ENCODE measurements around the gene STAG1. TPM values are rescaled to one million over a fixed set of nuclear protein-coding genes. Genes with fewer than 3 reads are reported as not detected.

The STAG1 gene
- total and polyA plus RNA-seq, 9 of the 15 experiments (the other 6 are each of a cell fraction or from before 2014, with no cell fraction given), result 2.7 to 17.7 (median 8.8) TPM

DNA sequence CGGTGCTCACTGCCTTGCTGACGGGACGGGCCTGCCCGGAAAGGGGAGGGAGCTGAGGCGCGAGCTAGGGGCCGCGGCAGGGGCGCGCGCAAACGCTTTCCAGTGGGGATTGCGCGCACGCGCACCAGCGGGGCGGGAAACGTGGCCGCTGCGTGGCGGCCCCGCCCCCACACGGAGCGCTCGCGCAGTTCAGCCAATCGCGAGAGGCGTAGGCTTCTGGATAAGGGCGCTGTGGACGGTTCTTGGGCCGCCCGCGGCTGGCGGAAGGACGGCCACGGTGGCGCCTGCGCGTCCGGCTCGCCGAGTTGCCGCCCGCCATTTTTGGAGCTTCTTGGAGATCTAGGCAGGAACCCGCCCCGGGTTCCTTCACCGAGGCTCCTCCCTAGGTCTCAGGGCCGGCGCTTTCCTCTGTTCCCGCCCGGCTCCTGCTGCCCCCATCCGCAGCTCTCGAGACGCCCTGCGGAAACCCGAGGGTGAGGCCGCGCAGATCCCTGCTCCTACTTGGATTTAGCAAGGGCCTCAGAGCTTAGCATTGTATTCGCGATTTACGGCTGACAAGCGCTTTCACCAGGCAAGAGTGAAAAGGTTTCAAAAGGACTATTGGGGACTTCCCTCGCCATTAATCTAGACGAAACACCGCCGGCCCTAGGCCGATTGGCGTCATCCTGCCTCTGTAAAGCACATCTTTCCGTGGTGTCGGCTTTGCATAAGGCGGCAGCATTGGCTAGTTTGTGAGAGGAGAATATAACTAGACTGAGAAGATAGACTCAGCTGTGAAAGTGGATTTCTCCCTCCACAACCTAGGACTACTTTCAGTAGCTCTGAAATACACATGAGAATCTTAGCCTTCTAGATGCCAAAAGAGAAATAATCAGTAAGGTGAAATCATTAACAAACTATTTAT, 496 bp upstream of the STAG1 start (continued):
- TF ChIP-seq ZNF444 (CRISPR knock-in tag; IDR thresholded peaks at IDR 0.05), result no peak
- TF ChIP-seq NCOR1 (IDR thresholded peaks at IDR 0.05), result no peak
- peak; percentile 46; the same call in 1 of the 2 replicates for TF ChIP-seq TCF7 (IDR thresholded peaks at IDR 0.05; ENCODE audit: borderline replicate concordance)
- no peak for TF ChIP-seq RFX7 (CRISPR knock-in tag; IDR thresholded peaks at IDR 0.05)
- TF ChIP-seq NONO (IDR thresholded peaks at IDR 0.05; ENCODE audit: low read depth in 2 of 2, low read length in 1 of 2), result no peak
- TF ChIP-seq, protein P1, sequence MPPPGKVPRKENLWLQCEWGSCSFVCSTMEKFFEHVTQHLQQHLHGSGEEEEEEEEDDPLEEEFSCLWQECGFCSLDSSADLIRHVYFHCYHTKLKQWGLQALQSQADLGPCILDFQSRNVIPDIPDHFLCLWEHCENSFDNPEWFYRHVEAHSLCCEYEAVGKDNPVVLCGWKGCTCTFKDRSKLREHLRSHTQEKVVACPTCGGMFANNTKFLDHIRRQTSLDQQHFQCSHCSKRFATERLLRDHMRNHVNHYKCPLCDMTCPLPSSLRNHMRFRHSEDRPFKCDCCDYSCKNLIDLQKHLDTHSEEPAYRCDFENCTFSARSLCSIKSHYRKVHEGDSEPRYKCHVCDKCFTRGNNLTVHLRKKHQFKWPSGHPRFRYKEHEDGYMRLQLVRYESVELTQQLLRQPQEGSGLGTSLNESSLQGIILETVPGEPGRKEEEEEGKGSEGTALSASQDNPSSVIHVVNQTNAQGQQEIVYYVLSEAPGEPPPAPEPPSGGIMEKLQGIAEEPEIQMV (tag; conservative IDR thresholded peaks at IDR 0.05; ENCODE audit: low read depth), result no peak
- TF ChIP-seq SRSF9 (IDR thresholded peaks at IDR 0.05; ENCODE audit: borderline replicate concordance, low read depth, low read length), result no peak
- TF ChIP-seq ZC3H11A (IDR thresholded peaks at IDR 0.05; ENCODE audit: low read depth, low read length), result no peak
- no peak for TF ChIP-seq ZZZ3 (IDR thresholded peaks at IDR 0.05)
- TF ChIP-seq THRAP3 (IDR thresholded peaks at IDR 0.05; ENCODE audit: borderline replicate concordance), result no peak
- no peak for TF ChIP-seq PHTF2 (CRISPR knock-in tag; IDR thresholded peaks at IDR 0.05)
- TF ChIP-seq HIVEP1 (CRISPR knock-in tag; IDR thresholded peaks at IDR 0.05), result no peak
- TF ChIP-seq ZNF57 (CRISPR knock-in tag; IDR thresholded peaks at IDR 0.05), result no peak
- no peak for TF ChIP-seq ZSCAN32 (CRISPR knock-in tag; IDR thresholded peaks at IDR 0.05)
- TF ChIP-seq NEUROD1 (IDR thresholded peaks at IDR 0.05; ENCODE audit: borderline replicate concordance, low read depth, low read length, partially characterized antibody), result no peak
- 0 out of 2 replicates have a peak, but pooled peaks have one; percentile 20 for TF ChIP-seq EP300 (IDR thresholded peaks at IDR 0.05; ENCODE audit: low read length)
- TF ChIP-seq SMARCB1 (IDR thresholded peaks at IDR 0.05; ENCODE audit: insufficient read length, low read depth), result no peak
- peak; percentile 60 for TF ChIP-seq TBP (optimal IDR thresholded peaks at IDR 0.05; ENCODE audit: low read depth, low read length)
- TF ChIP-seq SRF (CRISPR knock-in tag; IDR thresholded peaks at IDR 0.05), result peak in 1 of 2 experiments; percentile 39; a peak in 1 of 4 replicates
- TF ChIP-seq TAF15 (IDR thresholded peaks at IDR 0.05; ENCODE audit: low read depth, low read length), result no peak
- no peak for TF ChIP-seq PCBP2 (IDR thresholded peaks at IDR 0.05; ENCODE audit: low read depth, low read length, poor library complexity, severe bottlenecking)
- 0 out of 2 replicates have a peak, but pooled peaks have one; percentile 36 for TF ChIP-seq LCOR (CRISPR knock-in tag; IDR thresholded peaks at IDR 0.05)

All from K562 (cell line).